ENCODE data around the gene KIRREL3.

The KIRREL3 gene

GRCh38 chr11:126512741-126513715, 487.5 kb downstream of the KIRREL3 start:
- Histone ChIP-seq H3K4me3 (ENCODE audit: low read length) (no peak overlapping the region), H3K9me3 (ENCODE audit: insufficient read depth, low read depth, low read length) (no peaks in the 10 kb centered on the region), H3K4me1 (ENCODE audit: insufficient read depth, low read length) (no peaks in the 10 kb centered on the region), H3K9ac (ENCODE audit: low read depth, low read length) (no peak overlapping the region), H3K27ac (ENCODE audit: low read depth, low read length) (no peak overlapping the region), H3K27me3 (ENCODE audit: insufficient read depth, low read length) (no peaks in the 10 kb centered on the region), H3K36me3 (ENCODE audit: insufficient read depth, low read length) (no peaks in the 10 kb centered on the region)
- WGBS, result 80% methylated on average over 11 of the region's 11 CpGs

GRCh38 chr11:126512251-126512650, 488.3 kb downstream of the KIRREL3 start:
- Histone ChIP-seq H3K27me3 (ENCODE audit: insufficient read depth, low read length) (no peaks in the 10 kb centered on the region), H3K9ac (ENCODE audit: low read depth, low read length) (no peak overlapping the region), H3K4me1 (ENCODE audit: insufficient read depth, low read length) (no peaks in the 10 kb centered on the region), H3K27ac (ENCODE audit: low read depth, low read length) (no peak overlapping the region), H3K4me3 (ENCODE audit: low read length) (no peak overlapping the region), H3K36me3 (ENCODE audit: insufficient read depth, low read length) (no peaks in the 10 kb centered on the region), H3K9me3 (ENCODE audit: insufficient read depth, low read depth, low read length) (no peaks in the 10 kb centered on the region)
- 93% methylated on average over 8 of the region's 8 CpGs for WGBS

GRCh38 chr11:126511475-126512115, 489.0 kb downstream of the KIRREL3 start:
- no peaks in the 10 kb centered on the region for H3K36me3 ChIP-seq (ENCODE audit: insufficient read depth, low read length)
- H3K4me1 ChIP-seq (ENCODE audit: insufficient read depth, low read length), result no peaks in the 10 kb centered on the region
- no peak overlapping the region for H3K27ac ChIP-seq (ENCODE audit: low read depth, low read length)
- WGBS, result 88% methylated on average over 14 of the region's 14 CpGs
- H3K9me3 ChIP-seq (ENCODE audit: insufficient read depth, low read depth, low read length), result peaks cover 4% of the 10 kb centered on the region; the same call in 1 of the 2 replicates
- no peak overlapping the region for H3K9ac ChIP-seq (ENCODE audit: low read depth, low read length)
- H3K27me3 ChIP-seq (ENCODE audit: insufficient read depth, low read length), result no peaks in the 10 kb centered on the region
- H3K4me3 ChIP-seq (ENCODE audit: low read length), result no peak overlapping the region

- no peaks in the 10 kb centered on the region for H3K27me3 ChIP-seq (ENCODE audit: insufficient read depth, low read length)
- H3K9me3 ChIP-seq (ENCODE audit: insufficient read depth, low read depth, low read length), result peaks cover 11% of the 10 kb centered on the region; the same call in 1 of the 2 replicates
- WGBS, result 82% methylated on average over 5 of the region's 5 CpGs
Measured at GRCh38 chr11:126510621-126511370, 489.8 kb downstream of the KIRREL3 start.

GRCh38 chr11:126507646-126508045, 492.9 kb downstream of the KIRREL3 start:
- no peak overlapping the region for H3K9ac ChIP-seq (ENCODE audit: low read depth, low read length)
- no peak overlapping the region for H3K4me3 ChIP-seq (ENCODE audit: low read length)
- peaks cover 10% of the 10 kb centered on the region for H3K4me1 ChIP-seq (ENCODE audit: insufficient read depth, low read length)
- no peaks in the 10 kb centered on the region for H3K36me3 ChIP-seq (ENCODE audit: insufficient read depth, low read length)
- no peaks in the 10 kb centered on the region for H3K27me3 ChIP-seq (ENCODE audit: insufficient read depth, low read length)
- no peak overlapping the region for H3K27ac ChIP-seq (ENCODE audit: low read depth, low read length)
- whole genome bisulfite sequencing, result 73% methylated on average over 8 of the region's 8 CpGs
- H3K9me3 ChIP-seq (ENCODE audit: insufficient read depth, low read depth, low read length), result peaks cover 14% of the 10 kb centered on the region; the same call in 1 of the 2 replicates

More at GRCh38 chr11:126510621-126511370, 489.8 kb downstream of the KIRREL3 start:
- H3K9ac ChIP-seq (ENCODE audit: low read depth, low read length), result no peak overlapping the region
- no peaks in the 10 kb centered on the region for H3K4me1 ChIP-seq (ENCODE audit: insufficient read depth, low read length)
- H3K36me3 ChIP-seq (ENCODE audit: insufficient read depth, low read length), result no peaks in the 10 kb centered on the region
- H3K27ac ChIP-seq (ENCODE audit: low read depth, low read length), result no peak overlapping the region
- H3K4me3 ChIP-seq (ENCODE audit: low read length), result no peak overlapping the region

GRCh38 chr11:126506789-126507188, 493.8 kb downstream of the KIRREL3 start:
- Histone ChIP-seq H3K27me3 (ENCODE audit: insufficient read depth, low read length) (no peaks in the 10 kb centered on the region), H3K9ac (ENCODE audit: low read depth, low read length) (no peak overlapping the region), H3K4me1 (ENCODE audit: insufficient read depth, low read length) (peaks cover 18% of the 10 kb centered on the region), H3K27ac (ENCODE audit: low read depth, low read length) (no peak overlapping the region), H3K36me3 (ENCODE audit: insufficient read depth, low read length) (no peaks in the 10 kb centered on the region), H3K9me3 (ENCODE audit: insufficient read depth, low read depth, low read length) (peaks cover 14% of the 10 kb centered on the region; the same call in 1 of the 2 replicates), H3K4me3 (ENCODE audit: low read length) (no peak overlapping the region)
- 100% methylated on average over 1 of the region's 4 CpGs for WGBS

GRCh38 chr11:126502982-126503381, 497.6 kb downstream of the KIRREL3 start:
- H3K27me3 ChIP-seq (ENCODE audit: insufficient read depth, low read length), result no peaks in the 10 kb centered on the region
- peaks cover 14% of the 10 kb centered on the region; the same call in 1 of the 2 replicates for H3K9me3 ChIP-seq (ENCODE audit: insufficient read depth, low read depth, low read length)
- WGBS, result 72% methylated on average over 5 of the region's 5 CpGs
- peaks cover 34% of the 10 kb centered on the region for H3K4me1 ChIP-seq (ENCODE audit: insufficient read depth, low read length)
- H3K9ac ChIP-seq (ENCODE audit: low read depth, low read length), result no peak overlapping the region
- no peak overlapping the region for H3K4me3 ChIP-seq (ENCODE audit: low read length)
- H3K36me3 ChIP-seq (ENCODE audit: insufficient read depth, low read length), result no peaks in the 10 kb centered on the region
- H3K27ac ChIP-seq (ENCODE audit: low read depth, low read length), result no peak overlapping the region

GRCh38 chr11:126502159-126502558, 498.4 kb downstream of the KIRREL3 start:
- peaks cover 34% of the 10 kb centered on the region for H3K4me1 ChIP-seq (ENCODE audit: insufficient read depth, low read length)

GRCh38 chr11:126501641-126502040, 498.9 kb downstream of the KIRREL3 start:
- no peaks in the 10 kb centered on the region for H3K27me3 ChIP-seq (ENCODE audit: insufficient read depth, low read length)
- H3K4me3 ChIP-seq (ENCODE audit: low read length), result no peak overlapping the region
- no peaks in the 10 kb centered on the region for H3K36me3 ChIP-seq (ENCODE audit: insufficient read depth, low read length)
- no peak overlapping the region for H3K27ac ChIP-seq (ENCODE audit: low read depth, low read length)
- no peak overlapping the region for H3K9ac ChIP-seq (ENCODE audit: low read depth, low read length)
- 89% methylated on average over 6 of the region's 6 CpGs for WGBS
- H3K4me1 ChIP-seq (ENCODE audit: insufficient read depth, low read length), result peaks cover 34% of the 10 kb centered on the region
- H3K9me3 ChIP-seq (ENCODE audit: insufficient read depth, low read depth, low read length), result peaks cover 9% of the 10 kb centered on the region; the same call in 1 of the 2 replicates

More at GRCh38 chr11:126502159-126502558, 498.4 kb downstream of the KIRREL3 start:
- no peaks in the 10 kb centered on the region for H3K27me3 ChIP-seq (ENCODE audit: insufficient read depth, low read length)
- H3K9ac ChIP-seq (ENCODE audit: low read depth, low read length), result no peak overlapping the region
- H3K4me3 ChIP-seq (ENCODE audit: low read length), result no peak overlapping the region
- H3K9me3 ChIP-seq (ENCODE audit: insufficient read depth, low read depth, low read length), result peaks cover 14% of the 10 kb centered on the region; the same call in 1 of the 2 replicates
- no peak overlapping the region for H3K27ac ChIP-seq (ENCODE audit: low read depth, low read length)
- 58% methylated on average over 2 of the region's 2 CpGs for WGBS
- no peaks in the 10 kb centered on the region for H3K36me3 ChIP-seq (ENCODE audit: insufficient read depth, low read length)

GRCh38 chr11:126500981-126501380, 499.6 kb downstream of the KIRREL3 start:
- WGBS, result 92% methylated on average over 10 of the region's 10 CpGs
- Histone ChIP-seq H3K9ac (ENCODE audit: low read depth, low read length) (no peak overlapping the region), H3K36me3 (ENCODE audit: insufficient read depth, low read length) (no peaks in the 10 kb centered on the region), H3K4me3 (ENCODE audit: low read length) (no peak overlapping the region), H3K27ac (ENCODE audit: low read depth, low read length) (no peak overlapping the region), H3K4me1 (ENCODE audit: insufficient read depth, low read length) (peaks cover 34% of the 10 kb centered on the region), H3K27me3 (ENCODE audit: insufficient read depth, low read length) (no peaks in the 10 kb centered on the region), H3K9me3 (ENCODE audit: insufficient read depth, low read depth, low read length) (0 out of 2 replicates have a peak, but pooled peaks cover 5% of the 10 kb centered on the region)
